ENCODE measurements around the gene PPIAL4G. TPM values are rescaled to one million over a fixed set of nuclear protein-coding genes. Genes with fewer than 3 reads are reported as not detected.
"Not testable (repeated sequence)": the region's sequence is repeated elsewhere in the genome, so short reads cannot be mapped to it uniquely, and the experiment has no call there.

The PPIAL4G gene
- not detected in 2 replicates for total RNA-seq (2013; cell fraction: nucleolus; rRNA removed)
- not detected in 2 replicates for total RNA-seq (2014; rRNA removed)
- total RNA-seq (2014; rRNA removed; fragmentation: Illumina TruSeq; extraction: Trizol): not detected in 2 replicates
- total RNA-seq (2021): not detected in 2 replicates
- polyA plus RNA-seq (2011; ENCODE audit: low read depth): not detected
- not detected in 2 replicates for polyA plus RNA-seq (2011; rRNA removed)
- not detected in 2 replicates for polyA plus RNA-seq (2011; cell fraction: cytosol; rRNA removed)
- polyA plus RNA-seq (2011; cell fraction: nucleus; rRNA removed): not detected in 2 replicates
- polyA plus RNA-seq (2012): not detected in 2 replicates
- not detected in 2 replicates for polyA plus RNA-seq (2014; fragmentation: Illumina TruSeq; extraction: Trizol)
- not detected for polyA plus RNA-seq (2014; fragmentation: Nextera tagmentation; extraction: Ambion mirVana)
- polyA plus RNA-seq (2014; rRNA removed): not detected in 2 replicates
- polyA plus RNA-seq (2016; fragmentation: Nextera tagmentation; extraction: Ambion mirVana): not detected
- polyA minus RNA-seq (2011; rRNA and poly(A)+ RNA removed): not detected in 2 replicates
- polyA minus RNA-seq (2011; cell fraction: cytosol; rRNA and poly(A)+ RNA removed): not detected in 2 replicates
- polyA minus RNA-seq (2011; cell fraction: nucleus; rRNA and poly(A)+ RNA removed): not detected in 2 replicates
- not detected for Bru-seq, nascent RNA
- not detected for BruChase-seq, experiment 1, labeled RNA remaining after a 6-hour chase
- not detected for BruChase-seq, experiment 2, labeled RNA remaining after a 2-hour chase
- long read RNA-seq, experiment 1: 0 reads
- long read RNA-seq, experiment 2, partial matches to known transcripts: 0 of 1 reads
- long read RNA-seq, experiment 2, other reads (novel, unspliced or antisense): 0 of 1 reads

DNA sequence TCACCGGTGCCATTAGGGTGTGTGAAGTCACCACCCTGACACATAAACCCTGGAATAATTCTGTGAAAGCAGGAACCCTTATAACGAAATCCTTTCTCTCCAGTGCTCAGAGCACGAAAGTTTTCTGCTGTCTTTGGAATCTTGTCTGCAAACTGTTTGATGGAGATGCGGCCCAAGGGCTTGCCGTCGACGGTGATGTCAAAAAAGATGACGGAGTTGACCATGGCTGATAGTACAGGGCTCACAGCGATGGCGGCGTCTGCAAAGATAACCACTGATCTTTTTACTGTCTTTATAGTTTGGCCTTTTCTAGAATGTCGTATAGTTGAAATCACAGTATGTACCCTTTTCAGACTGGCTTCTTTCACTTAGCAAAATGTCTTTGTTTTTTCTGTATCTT is at the start of gene PPIAL4G:
PPIAL4G (minus strand) TSS at position 274 of the 400 bp plus-strand sequence; CDS start at position 224, 50 bp downstream.
- WGBS (ENCODE audit: insufficient coverage, insufficient replicate concordance, low lambda C conversion rate, missing lambda C conversion rate): 77% methylated on average over 12 of the region's 12 CpGs
- BruUV-seq (replicated peaks); H3K9ac ChIP-seq (ENCODE audit: control insufficient read depth, insufficient read depth, low read length); H3K4me2 ChIP-seq (ENCODE audit: control insufficient read depth, insufficient read depth); H3K9me3 ChIP-seq (replicated peaks; ENCODE audit: control insufficient read depth, insufficient read depth, low read length); ATAC-seq; CTCF ChIA-PET; H3K79me2 ChIP-seq (ENCODE audit: control insufficient read depth, insufficient read depth, low read length); in situ Hi-C loops (cut with MboI); FAIRE-seq; H3K27me3 ChIP-seq (replicated peaks in 1 of 2; ENCODE audit: control insufficient read depth in 2 of 2, insufficient read depth in 2 of 2, low read length in 1 of 2); H3K4me1 ChIP-seq (ENCODE audit: control insufficient read depth, insufficient read depth, low read length); H4K20me1 ChIP-seq (ENCODE audit: control insufficient read depth, insufficient read depth); SMC1A ChIA-PET (ENCODE audit: uncharacterized antibody, unreplicated experiment); POLR2A ChIA-PET; H3K4me3 ChIP-seq; H3K36me3 ChIP-seq (ENCODE audit: control insufficient read depth in 2 of 2, insufficient read depth in 2 of 2, low read length in 1 of 2); RAD21 ChIA-PET (ENCODE audit: unreplicated experiment); H3K27ac ChIP-seq (ENCODE audit: control insufficient read depth, insufficient read depth); DNase-seq (ENCODE audit: low read depth, low spot score); intact Hi-C loops (cut with micrococcal nuclease; ENCODE audit: unreplicated experiment); H2AFZ ChIP-seq (ENCODE audit: control insufficient read depth, low read depth, low read length): not testable (repeated sequence)

DNA sequence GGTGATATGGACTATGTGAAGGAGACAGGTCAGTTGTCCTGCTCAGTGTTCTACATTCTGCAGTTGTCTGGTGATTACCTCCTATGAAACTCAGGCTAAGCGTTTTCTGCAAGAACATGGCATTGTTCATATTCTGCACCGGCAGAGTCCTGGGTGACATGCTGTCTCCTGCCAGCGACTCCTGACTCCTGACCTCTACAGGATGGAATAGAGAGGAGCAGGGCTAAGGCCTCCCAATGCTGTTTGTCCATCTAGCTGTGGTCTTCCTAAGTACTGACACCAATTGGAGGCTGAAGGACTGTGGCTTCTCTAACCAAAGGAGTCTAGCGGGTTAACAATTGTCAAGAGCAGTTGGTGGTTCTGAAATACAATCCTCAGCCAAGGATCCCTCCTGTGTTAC is 49.1 kb upstream of the PPIAL4G start:
- DNase-seq (ENCODE audit: low read depth, low spot score); FAIRE-seq; in situ Hi-C loops (cut with MboI); H3K4me3 ChIP-seq; intact Hi-C loops (cut with micrococcal nuclease; ENCODE audit: unreplicated experiment); H3K27me3 ChIP-seq (replicated peaks in 1 of 2; ENCODE audit: control insufficient read depth in 2 of 2, insufficient read depth in 2 of 2, low read length in 1 of 2); H3K4me1 ChIP-seq (ENCODE audit: control insufficient read depth, insufficient read depth, low read length); H3K36me3 ChIP-seq (ENCODE audit: control insufficient read depth in 2 of 2, insufficient read depth in 2 of 2, low read length in 1 of 2); H3K9me3 ChIP-seq (replicated peaks; ENCODE audit: control insufficient read depth, insufficient read depth, low read length); RAD21 ChIA-PET (ENCODE audit: unreplicated experiment); H2AFZ ChIP-seq (ENCODE audit: control insufficient read depth, low read depth, low read length); H3K79me2 ChIP-seq (ENCODE audit: control insufficient read depth, insufficient read depth, low read length); SMC1A ChIA-PET (ENCODE audit: uncharacterized antibody, unreplicated experiment); POLR2A ChIA-PET; H3K9ac ChIP-seq (ENCODE audit: control insufficient read depth, insufficient read depth, low read length); ATAC-seq; H3K4me2 ChIP-seq (ENCODE audit: control insufficient read depth, insufficient read depth); CTCF ChIA-PET; H3K27ac ChIP-seq (ENCODE audit: control insufficient read depth, insufficient read depth); BruUV-seq (replicated peaks); H4K20me1 ChIP-seq (ENCODE audit: control insufficient read depth, insufficient read depth): not testable (repeated sequence)
- WGBS (ENCODE audit: insufficient coverage, insufficient replicate concordance, low lambda C conversion rate, missing lambda C conversion rate): 81% methylated on average over 2 of the region's 4 CpGs
